ENCODE data around the gene MPP7.

Gene MPP7

DNA sequence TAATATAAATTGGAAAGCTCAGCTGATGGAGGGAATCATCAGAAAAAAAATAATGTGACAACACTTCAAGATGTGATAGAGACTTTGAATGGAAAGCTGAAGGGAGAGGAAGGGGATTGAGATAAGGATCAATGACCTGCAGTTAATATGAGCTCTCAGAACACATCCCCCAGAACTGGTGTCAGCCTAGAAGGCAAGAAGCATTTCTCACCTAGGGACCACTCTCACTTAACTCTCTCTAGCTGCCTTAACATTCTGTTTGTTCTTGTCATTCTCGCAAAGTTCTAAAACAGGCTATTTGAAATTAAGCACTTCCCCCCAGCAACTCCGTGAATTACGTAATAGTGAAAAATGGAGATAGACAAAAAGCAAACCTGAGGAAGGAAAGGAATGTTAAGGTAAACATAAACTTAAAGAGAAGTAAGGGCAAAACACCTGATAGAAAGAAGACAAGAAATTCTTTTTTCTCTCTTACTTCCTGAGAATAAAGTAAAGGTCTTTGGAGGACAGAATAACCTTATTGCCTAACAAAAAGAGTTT lies 1.2 kb upstream of the MPP7 start:
- DNase-seq, result no peak

DNA sequence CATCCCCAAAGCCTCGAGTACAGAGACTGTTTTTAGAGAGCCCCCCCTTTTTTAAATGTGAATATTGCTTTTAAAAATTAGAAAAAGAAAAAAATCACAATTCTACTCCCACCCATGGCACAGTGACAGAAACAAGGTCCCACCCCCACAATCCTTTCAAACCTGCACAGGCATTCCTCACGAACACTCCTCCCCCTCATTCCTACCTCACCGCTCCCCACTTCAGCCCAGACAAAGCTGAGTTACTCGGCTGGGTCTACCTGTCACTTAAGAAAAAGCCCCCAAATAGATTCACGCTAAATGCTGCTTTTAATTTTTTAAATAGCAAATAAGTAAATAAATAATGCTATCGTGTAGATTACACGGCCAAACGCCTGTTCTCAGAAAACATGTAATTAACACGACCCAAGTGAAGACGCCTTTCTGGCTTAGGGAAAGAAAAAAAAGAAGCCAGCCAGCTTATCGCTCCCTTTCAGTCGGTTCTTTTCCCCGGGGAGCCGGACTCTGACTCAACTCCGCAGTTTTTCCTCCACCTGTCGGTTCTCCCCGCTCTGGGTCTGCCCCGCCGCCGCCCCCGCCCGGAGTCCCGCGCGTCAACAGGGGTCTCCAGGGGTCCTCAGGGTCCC lies 739 bp downstream of the MPP7 start:
- DNase-seq, result no peak

DNA sequence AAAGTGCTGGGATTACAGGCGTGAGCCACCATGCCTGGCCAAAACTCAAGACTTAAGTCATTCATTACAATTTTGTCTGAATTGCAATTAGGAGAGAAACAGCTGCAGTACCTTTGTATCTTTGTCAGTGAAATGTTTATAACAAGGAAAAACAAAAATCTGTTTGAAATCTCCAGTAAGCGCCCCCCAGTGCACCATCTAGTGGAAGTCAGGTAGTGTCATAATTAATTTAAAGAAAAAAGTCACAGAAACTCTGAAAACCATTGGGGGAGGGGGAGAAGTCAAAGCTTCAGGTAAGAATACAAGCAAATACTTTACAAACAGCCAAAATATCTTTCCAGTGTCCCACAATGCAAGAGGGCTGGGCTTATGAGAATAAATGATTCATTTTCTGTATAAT lies 2.8 kb downstream of the MPP7 start:
- no peak for DNase-seq

GRCh38 chr10:28298951-28299350 lies 3.9 kb downstream of the MPP7 start:
- no peak for DNase-seq

DNA sequence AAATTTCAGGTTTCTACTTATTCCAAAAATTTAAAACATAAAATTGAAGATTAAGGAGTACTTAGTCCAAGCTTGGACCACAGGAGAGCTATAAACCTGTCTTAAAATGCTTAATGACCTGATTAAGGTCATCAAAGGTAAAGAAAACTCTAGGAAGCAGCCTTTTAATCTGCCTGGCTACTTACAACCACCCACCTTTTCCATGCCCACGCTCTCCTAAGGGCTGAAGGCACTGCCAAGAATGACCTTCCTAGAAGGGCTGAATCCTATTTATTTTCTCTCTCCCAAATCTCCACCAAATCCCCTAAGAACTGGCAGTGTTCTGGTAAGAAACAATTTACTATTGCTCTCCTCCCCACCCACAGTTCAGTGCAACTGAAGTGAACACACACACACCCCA lies 6.8 kb downstream of the MPP7 start:
- DNase-seq, result no peak

DNA sequence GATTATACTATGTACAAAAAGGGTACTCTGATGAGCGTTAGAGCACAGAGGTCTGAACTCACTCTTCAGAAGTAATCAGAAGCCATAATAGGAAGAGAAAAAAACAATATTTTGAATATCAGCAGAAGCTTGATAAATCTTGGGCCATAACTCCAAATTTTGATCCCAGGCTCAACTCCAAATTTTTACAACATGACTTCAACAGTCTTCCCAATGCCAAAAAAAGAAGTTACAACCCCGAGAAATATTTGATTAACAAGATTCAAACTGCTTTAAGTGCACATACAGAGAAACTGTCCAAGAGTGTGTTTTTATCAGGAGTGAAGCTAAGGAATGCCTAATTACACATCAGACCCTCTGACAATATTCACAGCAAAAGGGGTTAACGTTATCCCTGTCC lies 7.5 kb downstream of the MPP7 start:
- no peak for DNase-seq

DNA sequence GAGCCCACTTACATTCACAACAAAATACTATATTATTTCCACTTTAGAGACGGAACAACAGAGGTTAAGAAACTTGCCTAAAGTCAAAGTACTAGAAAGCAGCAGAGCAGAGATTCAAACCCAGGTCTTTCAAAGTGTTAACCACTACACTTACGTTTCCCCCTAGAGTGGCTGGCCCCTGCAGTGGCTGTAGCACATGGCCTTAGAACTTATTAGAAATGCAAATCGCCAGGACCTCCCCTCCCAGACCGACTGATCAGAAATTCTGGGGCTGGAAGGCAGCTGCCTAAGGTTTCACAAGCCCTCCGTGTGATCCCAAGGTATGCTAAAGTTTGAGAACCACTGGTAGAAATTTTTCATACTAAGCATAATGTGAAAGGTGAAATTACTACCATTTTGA lies 8.1 kb downstream of the MPP7 start:
- no peak for DNase-seq

DNA sequence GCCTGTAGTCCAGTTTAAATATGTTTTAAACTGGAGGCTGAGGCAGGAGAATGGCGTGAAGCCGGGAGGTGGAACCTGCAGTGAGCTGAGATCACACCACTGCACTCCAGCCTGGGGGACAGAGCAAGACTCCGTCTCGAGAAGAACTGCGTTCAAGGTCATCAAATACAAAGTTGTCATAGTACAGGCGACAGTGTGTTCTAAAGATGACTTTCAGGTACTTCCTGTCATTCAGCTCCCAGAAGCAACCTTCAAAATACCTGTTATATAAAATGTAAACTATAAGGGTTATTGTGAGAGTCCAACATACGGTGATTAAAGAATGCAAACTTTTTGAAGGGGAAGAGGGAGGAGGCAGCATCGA lies 8.7 kb downstream of the MPP7 start:
- DNase-seq, result no peak

GRCh38 chr10:28293236-28294168 lies 9.4 kb downstream of the MPP7 start:
- no peak for DNase-seq

- no peak for DNase-seq
Observed at GRCh38 chr10:28291881-28292297, 11.0 kb downstream of the MPP7 start.

DNA sequence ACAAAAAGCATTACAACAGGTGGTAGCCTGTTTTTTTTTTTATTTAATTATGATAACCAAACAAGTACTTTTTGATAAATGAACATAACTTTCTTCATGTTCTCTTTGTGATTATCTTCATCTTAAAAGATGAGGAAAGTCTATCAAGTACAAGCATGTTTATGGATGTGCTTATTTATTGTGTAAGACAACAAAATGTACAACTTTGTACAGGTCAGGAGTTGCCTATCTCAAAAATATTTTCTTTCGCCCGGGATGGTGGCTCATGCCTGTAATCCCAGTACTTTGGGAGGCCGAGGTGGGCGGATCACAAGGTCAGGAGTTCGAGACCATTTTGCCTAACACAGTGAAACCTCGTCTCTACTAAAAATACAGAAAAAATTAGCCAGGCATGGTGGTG lies 17.0 kb downstream of the MPP7 start:
- DNase-seq, result no peak

DNA sequence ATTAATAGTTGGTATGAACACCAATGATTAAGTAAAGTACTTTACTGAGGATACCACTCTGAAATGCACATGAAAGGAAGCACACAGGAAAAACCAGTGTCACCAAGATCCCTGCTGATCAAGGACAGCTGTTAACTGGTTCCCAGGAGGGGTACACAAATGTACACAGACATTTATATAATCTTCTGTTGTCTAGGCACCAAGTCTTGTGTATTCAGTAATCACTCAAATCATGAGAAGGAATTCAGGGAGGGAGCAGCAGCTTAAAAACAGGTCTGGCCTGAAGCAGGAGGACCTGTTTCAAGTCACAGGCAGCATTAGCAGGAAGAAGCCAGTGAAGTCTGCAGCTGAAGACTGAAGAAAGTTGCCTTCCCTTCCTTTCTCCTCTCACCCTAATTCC lies 18.7 kb downstream of the MPP7 start:
- no peak for DNase-seq

DNA sequence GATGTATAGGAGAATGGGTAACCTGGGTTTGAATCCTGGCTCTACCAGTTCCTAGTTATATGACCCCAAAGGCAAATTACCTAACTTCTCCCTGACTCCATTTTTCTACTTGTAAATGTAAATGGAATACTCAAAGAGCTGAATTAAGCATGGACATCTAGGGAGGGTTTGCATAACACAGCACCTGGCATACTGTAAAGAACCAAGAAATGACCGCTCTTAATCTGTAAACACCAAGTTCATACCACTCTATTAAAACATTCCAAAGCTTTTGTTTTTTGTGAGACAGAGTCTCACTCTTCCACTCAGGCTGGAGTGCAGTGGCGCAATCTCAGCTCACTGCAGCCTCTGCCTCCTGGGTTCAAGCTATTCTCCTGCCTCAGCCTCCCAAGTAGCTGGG lies 19.6 kb downstream of the MPP7 start:
- no peak for DNase-seq

DNA sequence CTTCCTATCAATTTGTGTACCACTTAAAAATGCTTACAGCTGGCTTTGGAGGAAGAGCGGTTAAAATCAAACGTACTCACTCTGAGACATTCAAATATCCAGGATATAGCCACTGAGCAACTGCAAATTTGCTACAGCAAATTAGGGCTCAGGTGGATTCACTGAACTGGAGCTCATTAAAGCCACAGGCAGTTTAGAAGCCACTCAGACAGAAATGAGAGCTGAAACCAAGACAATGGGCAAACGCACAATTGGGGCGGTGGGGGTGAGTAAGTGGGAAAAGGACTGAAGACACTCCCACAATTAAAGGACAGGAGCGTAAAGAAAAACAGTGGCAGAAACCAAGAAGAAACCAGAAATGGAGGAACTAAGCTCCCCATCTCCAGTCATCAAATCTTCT lies 20.5 kb downstream of the MPP7 start:
- no peak for DNase-seq

DNA sequence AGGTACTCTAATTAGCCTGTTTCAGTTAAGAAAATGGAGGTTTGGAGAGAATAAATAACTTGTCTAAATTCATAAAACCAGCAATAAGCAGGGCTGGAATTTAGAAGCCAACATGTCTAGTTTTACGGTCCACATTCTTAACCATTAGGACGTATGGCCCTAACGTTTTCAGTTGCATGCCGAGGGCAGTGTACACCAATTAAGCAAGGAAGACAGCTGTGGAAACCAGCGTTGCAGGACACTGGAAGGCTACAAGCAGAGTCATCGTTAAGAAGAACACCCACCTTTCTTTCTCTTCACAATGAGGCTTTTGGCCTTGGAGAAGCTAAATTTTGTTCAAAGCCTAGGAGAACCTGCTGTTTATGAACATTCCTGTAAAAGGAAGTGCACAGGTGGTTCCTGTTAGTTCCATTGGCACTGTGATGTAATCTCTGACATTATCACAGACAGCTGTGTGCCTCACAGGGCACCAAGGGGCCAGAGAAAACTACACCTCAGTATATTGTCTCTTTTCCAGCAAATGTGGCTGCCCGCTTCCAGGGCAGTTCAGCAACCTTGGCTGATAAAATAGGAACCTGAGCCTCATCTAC lies 21.0 kb downstream of the MPP7 start:
- DNase-seq, result no peak

DNA sequence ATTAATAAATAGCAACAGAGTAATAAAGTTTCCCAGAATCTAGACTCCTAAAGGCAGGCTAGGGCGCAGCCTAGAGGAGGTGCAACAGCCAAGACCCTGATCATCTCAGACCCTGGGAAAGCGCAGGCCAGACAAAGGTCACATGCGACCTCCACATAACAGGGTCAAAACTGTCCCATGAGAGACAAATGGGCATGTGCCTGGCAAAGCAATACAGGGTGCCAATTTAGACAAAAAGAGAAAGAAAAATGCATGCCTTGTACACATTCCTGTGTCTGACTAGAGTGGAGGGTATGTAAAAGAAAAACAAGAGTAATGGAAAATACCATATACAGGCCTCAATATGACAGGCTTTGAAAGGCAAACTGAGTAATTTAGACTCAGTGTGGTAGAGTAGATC lies 22.2 kb downstream of the MPP7 start:
- DNase-seq, result no peak

DNA sequence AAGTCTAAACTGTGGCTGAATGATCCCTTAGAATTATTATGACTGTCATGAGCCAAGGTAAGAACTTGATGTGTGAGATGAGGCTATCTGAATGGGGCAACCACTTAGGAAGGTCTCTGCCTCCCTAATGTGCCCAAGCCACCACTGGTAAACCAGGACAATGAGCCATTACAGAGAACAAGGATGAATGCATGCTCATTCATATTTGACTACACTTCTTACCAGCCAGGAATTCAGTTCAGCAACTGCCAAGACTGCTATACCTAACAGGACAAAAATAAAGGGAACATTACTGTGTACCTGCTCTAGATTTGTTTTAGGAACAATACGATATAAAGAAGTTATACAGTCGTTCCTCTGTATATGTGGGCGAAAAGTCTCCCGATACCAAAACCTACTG lies 23.0 kb downstream of the MPP7 start:
- no peak for DNase-seq

GRCh38 chr10:28278842-28279241 lies 24.0 kb downstream of the MPP7 start:
- DNase-seq, result no peak

GRCh38 chr10:28276384-28276783 lies 26.5 kb downstream of the MPP7 start:
- no peak for DNase-seq

- DNase-seq, result no peak
Observed at GRCh38 chr10:28274475-28274874, 28.4 kb downstream of the MPP7 start.

GRCh38 chr10:28273343-28273742 lies 29.5 kb downstream of the MPP7 start:
- no peak for DNase-seq

DNA sequence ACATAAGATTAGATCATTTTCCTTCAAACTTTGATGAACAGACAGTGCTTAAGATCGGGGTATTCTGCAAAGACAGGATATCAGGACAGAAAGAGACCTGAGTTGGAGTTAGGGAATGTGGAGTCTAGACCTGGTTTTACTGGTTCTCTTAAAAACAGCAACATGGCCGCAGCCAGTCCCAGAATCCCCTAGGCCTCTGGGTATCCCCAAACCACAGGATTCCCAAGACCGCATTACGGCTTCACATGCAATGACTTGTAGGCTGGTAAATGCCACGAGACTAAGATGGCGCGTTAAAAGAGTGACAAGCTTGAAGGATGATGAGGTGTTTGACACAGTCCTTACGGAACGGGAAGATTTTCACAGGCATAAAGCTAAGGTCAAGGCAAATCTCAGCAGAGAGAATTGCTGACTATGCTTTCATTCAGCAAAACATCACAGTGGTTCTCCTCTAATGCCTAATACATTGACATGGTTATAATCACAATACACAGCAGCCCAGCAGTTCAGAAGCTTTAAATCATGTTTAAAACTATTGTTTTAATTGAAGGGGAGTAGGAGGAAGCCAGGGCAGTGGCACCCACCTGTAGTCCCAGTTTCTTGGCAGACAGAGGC lies 32.9 kb downstream of the MPP7 start:
- no peak for DNase-seq

GRCh38 chr10:28266449-28267224 lies 36.2 kb downstream of the MPP7 start:
- no peak for DNase-seq
